T follicular helper cell (primary cell): Measurements from ENCODE around the gene ACVR1.
"Not testable (repeated sequence)": the region's sequence is repeated elsewhere in the genome, so short reads cannot be mapped to it uniquely, and the experiment has no call there.

ENCODE experiments used
- DNase-seq: peaks from one replicate; pipeline ENCODE4 v3.0.0-alpha.2; 2020; ENCODE audit warnings: low read depth

The ACVR1 gene

DNA sequence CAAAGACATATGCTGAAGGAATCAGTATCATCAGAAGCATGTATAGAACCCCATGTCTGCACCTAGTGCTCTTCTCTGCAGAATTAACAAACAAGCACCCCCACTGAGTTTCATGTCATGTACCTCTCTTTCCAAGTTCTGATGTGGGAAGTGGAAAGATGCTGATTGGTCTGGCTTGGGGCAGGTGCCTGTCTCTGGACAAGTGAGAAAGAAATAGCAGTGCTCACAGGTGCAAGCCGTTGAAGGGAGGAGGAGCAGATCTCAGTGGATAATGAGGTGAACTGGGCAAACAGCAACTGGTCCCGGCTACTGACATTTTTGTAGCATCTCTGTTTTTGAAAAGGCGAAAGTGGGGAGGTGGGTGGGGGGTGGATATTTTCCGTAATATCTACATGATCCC lies 17.5 kb upstream of the ACVR1 start:
- DNase-seq: no peak

DNA sequence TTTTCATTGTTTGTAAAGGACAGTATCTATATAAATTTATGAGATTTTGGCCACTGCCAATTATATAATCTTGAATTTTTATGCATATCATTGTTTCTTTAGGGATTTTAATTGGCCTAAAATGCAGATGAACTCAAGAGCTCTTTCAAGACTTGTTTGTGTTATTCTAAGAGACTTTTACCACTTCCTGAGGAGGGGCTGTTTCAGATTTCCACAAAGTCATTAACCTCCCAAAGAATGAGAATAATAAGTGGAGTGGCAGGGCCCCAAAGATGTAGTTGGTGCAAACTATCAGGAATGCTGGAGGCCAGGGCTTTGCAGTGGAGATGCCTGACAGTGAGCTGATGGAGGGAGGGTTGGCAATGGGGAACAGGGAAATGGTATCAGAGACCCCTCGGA lies 15.5 kb upstream of the ACVR1 start:
- no peak for DNase-seq

DNA sequence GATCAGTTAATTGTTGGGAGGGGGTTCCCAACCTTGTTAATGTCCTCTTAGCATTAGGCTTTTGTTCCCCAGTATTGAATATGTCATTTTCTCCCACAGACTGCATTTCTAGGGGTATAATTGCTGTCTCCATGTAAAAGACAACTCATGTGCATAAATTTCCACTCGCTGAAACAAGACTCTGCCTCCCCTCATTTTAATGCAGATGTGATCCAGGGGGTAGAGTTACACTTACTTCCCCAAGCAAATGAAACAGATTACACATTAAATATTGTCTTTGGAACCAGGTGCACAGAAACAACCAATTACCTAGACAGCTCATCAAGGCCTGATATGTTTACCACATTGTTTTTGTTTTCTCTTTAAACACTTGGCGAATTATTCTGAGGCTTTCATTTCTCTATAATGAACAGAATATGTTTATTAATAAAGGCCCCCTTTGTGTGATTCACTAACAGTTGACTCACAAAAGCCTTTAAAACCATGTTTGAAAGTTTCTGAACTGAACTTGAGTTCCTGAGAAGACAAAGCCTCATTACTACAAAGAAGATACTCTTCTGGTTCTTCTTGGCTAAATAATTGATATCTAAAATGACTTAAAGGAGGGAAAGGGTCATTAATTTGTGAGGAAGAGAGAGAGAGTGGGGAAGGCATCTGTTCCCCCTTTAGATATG lies 15.0 kb upstream of the ACVR1 start:
- DNase-seq: no peak

DNA sequence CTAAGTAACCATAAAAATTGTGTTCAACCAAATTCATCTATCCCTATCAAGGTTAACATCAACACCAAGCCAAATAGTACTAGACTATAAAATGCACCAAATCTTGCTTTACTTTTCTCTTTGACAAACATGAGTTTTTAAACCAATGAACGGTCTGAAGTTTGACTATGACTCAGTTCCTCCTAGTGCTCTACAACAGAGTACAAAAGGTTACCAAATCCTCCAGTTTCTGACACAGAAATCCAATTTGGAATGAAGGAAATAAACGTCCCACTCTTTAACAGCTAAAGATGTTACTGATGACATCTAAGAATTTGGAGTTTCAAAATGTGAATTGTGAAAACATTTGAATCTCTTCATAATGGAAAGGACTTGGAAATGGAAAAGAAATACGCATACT lies 11.8 kb upstream of the ACVR1 start:
- DNase-seq: no peak

DNA sequence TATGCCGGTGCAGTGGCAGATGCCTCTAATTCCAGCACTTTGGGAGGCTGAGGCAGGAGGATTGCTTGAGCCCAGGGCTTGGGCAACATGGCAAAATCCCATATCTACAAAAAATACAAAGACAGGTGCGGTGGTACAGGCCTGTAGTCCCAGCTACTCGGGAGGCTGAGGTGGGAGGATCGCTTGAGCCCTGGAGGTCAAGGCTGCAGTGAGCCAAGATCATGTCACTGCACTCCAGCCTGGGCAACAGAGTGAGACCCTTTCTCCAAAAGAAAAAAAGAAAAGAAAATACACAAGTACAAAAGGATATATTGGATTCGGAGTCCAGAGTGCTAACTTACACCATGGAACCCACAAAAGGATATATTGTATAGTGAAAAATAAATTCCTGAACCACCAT lies 8.4 kb upstream of the ACVR1 start:
- not testable (repeated sequence) for DNase-seq

DNA sequence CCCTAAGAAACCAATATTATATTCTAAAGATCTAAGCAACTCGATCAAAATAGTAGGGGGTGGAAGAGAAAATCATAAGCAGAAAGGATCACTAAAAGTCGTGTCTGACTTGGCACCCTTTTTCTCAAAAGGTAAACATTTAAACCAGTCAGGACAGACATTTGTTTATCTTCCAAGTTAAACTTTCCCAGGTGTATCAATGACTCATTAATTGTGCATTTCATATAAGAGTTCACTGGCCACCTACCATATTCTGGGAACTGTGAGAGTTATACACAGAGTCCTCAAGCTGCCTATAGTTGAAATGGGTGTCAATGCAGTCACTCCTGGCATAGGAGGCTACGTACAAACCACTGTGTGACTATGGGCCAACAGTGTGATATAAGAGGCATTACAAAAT lies 4.8 kb upstream of the ACVR1 start:
- DNase-seq: no peak

DNA sequence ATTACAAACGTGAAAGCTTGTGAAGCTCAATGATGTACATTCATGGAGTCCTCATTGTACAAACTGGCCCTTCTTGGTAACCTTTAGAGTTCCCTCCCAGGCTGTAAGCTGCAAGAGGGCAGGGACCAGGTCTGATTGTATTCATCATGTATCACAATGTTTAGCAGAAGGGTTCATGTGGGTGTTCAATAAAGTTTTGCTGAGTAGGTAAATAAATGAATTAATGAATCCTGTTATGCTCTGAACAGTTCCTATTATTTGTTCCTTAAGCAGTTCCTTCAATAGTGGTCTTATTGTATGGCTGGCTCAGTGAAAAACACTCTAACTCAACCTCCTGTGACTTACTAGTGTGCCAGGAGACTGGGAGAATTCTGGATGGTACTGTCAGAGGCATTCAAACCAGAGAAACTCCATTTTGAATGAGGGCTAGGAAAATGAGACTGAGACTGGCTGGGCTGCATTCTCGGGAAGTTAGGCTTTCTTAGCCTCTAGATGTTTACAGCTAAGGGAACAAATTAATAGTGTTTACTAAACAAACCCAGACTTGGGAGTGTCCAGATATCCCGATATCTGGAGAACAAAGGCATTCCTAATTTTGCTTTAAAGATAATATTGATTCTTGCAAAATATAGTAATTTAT lies 1.8 kb upstream of the ACVR1 start:
- DNase-seq: no peak

DNA sequence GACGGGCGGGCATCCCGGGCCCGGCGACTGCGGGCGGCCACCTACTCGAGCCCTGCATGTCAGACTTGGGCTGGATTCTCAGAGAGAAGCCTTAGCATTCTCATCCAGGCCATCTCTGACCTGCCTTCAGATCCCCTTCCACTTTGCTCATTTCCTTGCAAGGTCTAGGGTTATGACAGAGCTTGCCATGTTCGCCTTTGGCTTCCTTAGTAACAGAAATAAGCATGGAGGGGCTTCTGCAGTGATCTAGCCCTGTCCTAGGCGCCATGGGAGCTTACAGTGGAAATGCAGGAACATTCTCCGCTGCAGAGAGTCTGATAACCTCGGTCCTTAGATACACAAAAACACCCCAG lies 632 bp upstream of the ACVR1 start:
- no peak for DNase-seq

DNA sequence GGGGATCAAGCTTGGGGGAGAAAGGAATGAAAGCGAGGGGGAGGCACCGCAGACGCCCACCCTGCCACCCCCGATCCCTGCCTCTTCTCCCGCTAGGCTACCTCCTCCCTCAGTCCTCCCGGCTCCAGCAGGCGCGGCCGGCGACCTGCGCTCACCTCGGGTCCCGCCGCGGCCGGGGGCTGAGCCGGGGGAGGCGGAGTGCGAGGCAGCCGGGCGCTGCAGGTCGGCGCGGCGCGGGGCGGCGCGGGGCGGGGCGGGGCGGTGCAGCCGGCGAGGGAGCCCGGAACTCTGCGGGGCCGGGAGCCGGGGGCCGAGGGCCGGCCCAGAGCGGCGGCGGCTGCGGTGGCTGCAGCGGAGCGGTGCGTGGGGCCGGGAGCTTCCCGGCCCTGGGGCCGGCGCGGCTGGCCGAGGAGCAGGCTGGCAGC lies 477 bp downstream of the ACVR1 start:
- peak; percentile 45 for DNase-seq

DNA sequence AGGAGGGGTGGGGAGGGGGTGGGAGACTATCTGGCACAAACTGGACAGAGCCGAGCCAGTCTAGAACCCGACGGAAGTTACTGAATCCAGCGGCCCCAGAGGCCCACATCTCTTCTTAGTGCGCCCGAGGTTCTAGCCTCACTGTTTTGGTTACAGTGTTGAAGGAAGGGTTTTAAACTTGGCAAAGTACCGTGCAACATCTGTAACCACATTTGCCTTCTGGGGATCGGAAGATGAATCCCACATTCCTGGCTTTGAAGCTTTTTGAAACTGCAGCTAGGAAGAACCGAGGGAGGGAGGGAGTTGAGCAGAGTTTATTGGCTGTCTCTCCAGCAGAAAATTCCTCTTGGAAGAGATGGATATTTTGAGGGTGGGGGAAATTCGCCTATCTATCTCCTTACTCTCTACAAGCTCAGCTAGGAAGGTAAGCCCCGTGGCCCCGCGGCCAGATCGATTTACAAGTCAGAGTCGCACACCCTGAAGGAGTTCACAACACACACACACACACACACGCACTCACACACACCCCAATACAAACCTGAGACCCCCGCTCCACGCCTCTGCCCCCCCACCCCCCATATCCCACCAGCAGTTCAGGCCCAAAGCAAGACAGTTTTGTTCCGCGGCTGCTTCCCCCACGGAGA lies 1.0 kb downstream of the ACVR1 start:
- no peak for DNase-seq

DNA sequence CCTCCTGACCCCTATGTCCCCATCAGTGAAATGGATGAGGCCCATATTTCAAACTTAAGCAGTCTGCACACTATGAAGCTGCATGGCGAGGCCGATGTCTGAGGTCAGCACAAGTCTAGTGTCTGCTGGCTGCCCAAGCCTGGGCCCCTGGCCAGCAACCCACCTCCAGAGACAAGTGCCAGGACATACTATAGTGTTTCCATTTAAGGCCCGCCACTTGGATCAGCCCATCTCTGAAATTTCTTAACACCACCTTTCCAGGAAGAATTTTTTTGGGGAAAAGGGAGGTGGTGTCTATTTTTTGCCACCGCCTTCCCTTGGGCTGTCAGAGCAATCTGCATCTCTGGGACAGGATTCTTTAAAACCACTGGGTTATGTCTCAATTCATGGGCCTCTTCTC lies 1.8 kb downstream of the ACVR1 start:
- DNase-seq: no peak

DNA sequence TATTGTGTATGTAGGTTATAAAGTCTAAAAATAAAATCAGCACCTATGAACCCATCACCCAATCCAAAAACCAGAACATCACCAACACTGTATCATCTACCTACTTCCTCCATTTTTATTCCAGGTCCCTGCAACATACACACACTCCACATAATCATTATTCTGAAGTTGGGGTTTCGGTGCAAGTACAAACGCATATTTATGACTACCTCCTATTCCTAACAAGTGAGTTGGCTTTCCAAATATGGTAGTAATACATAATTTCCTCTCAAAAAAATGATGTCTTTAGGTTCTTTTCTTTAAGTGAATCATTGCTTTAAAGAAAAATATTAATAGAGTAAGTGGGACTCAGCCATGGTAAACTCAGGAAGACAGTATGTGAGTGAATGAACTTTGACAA lies 3.3 kb downstream of the ACVR1 start:
- no peak for DNase-seq

DNA sequence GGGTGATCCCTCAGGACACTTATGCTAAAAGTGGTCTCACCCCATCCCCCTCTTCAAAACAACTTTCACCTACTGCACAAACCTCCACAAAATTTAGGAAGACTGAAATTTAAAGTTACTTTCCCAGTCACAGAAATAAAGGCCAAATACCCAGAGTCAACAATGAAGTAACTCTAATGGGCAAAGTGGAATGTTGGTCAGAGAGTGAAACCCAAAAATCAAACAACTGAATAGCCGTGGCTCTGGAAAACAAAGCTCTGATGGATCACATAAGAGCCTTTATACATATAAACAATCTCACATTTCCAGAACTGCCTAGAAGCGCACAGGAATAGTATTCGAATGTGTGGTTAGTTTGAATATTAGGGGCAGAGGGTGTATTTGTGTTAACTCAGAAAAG lies 4.7 kb downstream of the ACVR1 start:
- DNase-seq: no peak

DNA sequence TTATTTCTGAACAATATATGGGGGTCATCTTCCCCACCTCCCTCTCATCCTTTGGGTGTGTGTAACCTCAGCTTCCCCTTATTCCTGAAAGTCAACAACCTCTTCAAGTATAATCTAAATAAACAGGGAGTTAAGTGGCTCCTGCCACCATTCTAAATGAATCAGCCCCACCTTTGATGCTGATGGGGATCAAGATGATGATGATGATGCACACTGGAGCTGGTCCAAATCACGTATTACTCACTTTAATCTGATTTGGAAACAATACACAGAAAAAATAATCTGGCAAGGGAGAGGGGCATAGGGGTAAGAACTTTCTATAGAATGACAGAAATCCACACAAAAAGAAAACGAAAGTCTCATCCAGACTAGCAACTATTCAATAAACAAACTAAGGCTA lies 7.1 kb downstream of the ACVR1 start:
- no peak for DNase-seq

DNA sequence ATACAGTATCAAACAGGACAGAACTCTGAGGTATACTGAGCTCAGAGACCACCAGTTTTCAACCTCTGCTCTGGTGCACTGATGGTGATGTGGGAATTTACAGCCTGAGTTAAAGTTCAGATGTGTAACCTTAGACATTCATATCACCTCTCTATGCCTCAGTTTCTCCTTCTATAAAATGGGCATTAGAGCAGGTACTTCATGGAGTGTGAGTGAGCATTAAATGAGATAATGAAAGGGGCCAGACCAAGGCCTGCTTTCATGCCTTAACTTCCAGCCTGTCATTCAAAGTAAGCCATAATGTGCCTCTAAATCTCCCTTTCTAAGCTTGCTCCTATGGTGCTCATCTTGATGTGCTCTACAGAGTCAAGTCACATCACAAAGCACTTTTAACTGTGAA lies 8.4 kb downstream of the ACVR1 start:
- DNase-seq: no peak

DNA sequence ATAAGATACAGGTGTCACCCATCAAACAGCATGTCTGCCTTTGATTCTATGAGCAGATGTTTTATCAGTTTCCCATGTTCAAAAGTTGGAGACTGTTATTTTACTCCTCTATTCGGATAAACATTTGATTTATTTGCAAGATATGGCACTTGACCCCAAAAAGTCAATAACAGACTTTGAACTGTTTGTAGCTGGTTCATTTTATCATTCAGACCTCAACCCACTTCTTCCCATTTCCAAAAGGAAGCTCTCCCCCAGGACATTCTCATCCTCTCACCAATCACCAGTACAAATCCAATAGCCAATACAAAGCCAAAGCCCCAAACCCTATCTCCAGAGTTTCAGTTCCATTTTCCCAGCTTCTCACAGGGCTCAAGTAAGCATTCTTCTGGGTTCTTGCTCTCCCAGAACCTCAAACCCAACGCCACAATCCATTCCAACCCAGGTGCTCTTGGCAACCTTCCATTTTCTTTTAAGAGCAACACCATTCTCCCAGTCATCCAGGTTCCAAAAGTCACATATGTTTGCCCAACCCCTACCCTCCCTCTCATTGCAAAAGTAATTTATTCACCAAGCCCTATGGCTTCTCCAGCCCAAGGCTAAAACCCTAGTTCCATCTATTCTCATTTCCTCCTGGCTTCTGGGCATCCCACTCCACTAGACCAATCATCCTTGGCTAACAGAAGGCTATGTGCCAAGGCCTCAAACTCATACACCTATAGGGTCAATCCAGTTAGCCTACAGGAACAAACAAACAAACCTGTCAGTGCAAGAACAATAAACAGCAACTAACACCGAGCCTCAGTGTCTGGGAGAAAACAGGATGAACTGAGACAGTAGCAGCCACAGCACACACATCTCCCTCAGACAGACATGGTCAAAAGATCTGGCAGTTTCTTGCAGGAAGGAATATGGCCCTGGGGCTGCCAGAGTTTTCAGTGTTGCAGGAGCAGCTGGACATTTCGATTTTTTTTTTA lies 9.2 kb downstream of the ACVR1 start:
- DNase-seq: no peak

DNA sequence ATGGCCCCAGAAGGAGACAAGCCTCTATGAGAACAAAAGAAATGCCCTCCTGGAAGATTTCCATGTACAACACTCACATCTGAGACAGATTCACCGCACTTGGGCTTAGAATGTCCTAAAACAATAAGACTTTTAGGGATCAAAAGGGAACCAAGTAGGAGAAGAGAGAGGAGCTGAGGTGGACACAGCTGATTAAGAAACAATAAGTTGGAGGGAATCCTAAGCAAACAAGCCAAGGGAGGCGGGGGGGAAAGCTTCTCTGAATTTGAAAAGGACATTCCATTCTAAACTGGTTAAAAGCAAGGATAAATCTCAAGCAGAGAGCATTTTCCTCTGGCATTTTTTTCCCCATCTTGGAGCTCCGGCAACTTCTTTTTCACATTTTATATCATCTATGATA lies 9.9 kb downstream of the ACVR1 start:
- DNase-seq: no peak

DNA sequence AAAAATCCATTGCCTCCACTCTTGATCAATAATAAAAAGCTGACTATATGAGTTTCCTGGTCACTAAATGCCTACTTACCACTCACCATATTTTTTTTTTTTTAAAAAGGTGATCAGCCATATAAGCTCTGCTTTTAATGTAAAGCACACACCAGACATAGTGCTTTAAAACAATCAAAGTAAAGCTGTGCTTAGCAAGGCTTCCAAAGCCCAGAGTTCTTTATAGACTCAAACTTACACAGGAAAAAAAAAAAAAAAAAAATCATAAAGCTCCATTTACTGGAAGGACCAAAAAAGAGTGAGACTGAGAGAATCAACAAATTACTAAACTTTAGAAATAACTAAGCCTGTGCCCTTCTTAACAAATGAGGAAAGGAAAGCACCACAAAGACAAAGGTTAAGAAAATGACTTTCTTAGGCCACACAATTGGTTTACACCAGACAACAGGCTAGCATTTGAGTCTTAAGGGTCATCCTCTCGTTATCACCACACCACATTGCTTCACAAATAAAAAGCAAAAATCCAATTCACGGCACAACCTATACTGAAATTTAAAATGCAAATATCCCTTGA lies 11.2 kb downstream of the ACVR1 start:
- no peak for DNase-seq

DNA sequence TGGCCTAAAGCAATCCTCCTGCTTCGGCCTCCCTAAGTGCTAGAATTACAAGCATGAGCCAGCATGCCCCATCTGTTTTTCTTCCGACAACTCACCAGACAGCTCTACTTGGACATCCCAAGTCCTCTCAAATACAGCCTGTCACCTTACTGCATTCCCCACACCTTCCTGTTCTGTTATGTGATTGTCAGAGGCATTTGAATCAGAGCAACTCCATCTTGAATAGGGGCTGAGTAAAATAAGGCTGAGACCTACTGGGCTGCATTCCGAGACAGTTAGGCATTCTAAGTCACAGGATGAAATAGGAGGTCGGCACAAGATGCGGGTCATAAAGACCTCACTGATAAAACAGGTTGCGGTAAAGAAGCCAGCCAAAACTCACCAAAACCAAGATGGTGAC lies 17.3 kb downstream of the ACVR1 start:
- no peak for DNase-seq

DNA sequence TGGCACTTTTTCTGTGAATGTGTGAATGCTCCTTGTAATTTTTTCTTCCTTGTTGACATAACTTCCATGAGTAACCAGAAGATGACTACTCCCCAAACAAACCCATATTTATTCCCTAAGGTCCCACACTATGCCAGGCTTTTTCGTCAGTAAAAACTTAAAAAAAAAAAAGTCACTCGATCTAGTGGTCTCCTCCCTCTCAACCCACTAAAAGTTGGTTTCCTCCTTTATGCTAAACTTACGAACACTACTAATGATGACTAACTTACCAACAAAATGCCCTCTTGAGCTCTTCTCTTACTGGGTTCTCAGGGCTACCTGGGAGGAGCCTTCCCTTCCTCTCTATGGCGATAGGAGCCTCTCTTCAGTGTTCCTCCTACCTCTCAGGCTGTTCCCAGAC lies 18.2 kb downstream of the ACVR1 start:
- no peak for DNase-seq

DNA sequence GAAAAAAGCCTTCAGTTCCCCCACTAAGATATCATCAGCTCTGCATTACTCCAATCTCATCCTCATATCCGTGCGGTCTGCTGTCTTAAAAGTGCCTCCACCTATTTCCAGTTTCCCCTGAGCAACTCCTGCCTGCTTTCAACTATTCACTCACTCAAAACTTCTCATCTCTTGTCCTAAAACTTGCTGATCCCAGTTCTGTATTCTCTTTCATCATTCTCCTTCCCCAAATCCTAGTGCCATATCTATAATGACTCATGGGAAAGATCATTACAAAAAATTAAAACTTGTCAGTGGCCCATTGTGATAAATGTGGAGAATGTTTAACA lies 20.0 kb downstream of the ACVR1 start:
- no peak for DNase-seq

DNA sequence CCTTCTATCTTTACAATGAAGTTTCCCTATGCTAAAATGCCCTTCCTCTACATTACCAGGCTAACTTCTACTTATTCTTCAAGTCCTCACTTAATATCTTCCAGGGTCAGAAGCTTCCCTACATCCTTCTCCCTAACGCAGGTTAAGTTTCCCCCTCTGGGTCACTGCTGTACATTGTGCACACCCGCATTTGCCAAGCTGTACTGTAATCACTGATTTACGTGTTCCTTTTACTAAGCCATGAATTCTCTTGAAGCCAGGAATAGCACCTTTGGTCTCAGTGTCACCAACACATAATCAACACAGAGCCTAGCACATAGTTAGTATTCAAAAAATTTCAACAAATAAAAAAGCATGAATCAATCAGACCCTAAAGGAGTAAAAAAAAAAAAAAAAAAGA lies 22.3 kb downstream of the ACVR1 start:
- DNase-seq: no peak
